GM23248 (cell line): Measurements from ENCODE around the gene TIMM13.

Experiments
- EZH2 ChIP-seq: fragments of 200-600 bp; sonication (generic); IDR thresholded peaks from 2 replicates; pipeline ENCODE4 v1.6.1; 2018; ENCODE audit warnings: antibody characterized with exemption, mild to moderate bottlenecking; ENCODE audit not compliant: insufficient read depth, poor library complexity, severe bottlenecking
- EZH2phosphoT487 ChIP-seq: fragments of 200-600 bp; sonication (generic); IDR thresholded peaks from 2 replicates; pipeline ENCODE4 v1.6.1; 2018; ENCODE audit warnings: antibody characterized with exemption, moderate library complexity, mild to moderate bottlenecking, low read depth; ENCODE audit not compliant: insufficient read depth

GRCh38 chr19:2429917-2430535, 2.6 kb upstream of the TIMM13 start:
- no peak for TF ChIP-seq EZH2
- no peak for TF ChIP-seq EZH2phosphoT487
